ENCODE measurements around the gene BMPR1A. TPM values are rescaled to one million over a fixed set of nuclear protein-coding genes. Genes with fewer than 3 reads are reported as not detected.
"Not testable (repeated sequence)": the region's sequence is repeated elsewhere in the genome, so short reads cannot be mapped to it uniquely, and the experiment has no call there.

BMPR1A gene
- total RNA-seq, 6 experiments from 2014 or later: 41.9 to 50.5 (median 46.6) TPM

- Mint-ChIP-seq H3K9me3 (no peaks in the 10 kb centered on the region), H3K27me3 (ENCODE audit: insufficient read depth) (peaks cover 14% of the 10 kb centered on the region), H3K4me3 (no peak overlapping the region), H3K27ac (no peak overlapping the region), H3K36me3 (ENCODE audit: low read depth) (0 out of 2 replicates have a peak, but pooled peaks cover 4% of the 10 kb centered on the region), H3K4me1 (ENCODE audit: low read depth) (peaks cover 8% of the 10 kb centered on the region)
- TF ChIP-seq CTCF (IDR thresholded peaks at IDR 0.05): peak; percentile 58
- peak; percentile 34 for DNase-seq
Measured at GRCh38 chr10:86945361-86946212, 189.2 kb downstream of the BMPR1A start.

GRCh38 chr10:86946213-86947155 lies 190.1 kb downstream of the BMPR1A start:
- Mint-ChIP-seq H3K9me3 (peaks cover under 1% of the 10 kb centered on the region; the same call in 1 of the 2 replicates), H3K4me3 (no peak overlapping the region), H3K36me3 (ENCODE audit: low read depth) (0 out of 2 replicates have a peak, but pooled peaks cover 4% of the 10 kb centered on the region), H3K27ac (no peak overlapping the region), H3K27me3 (ENCODE audit: insufficient read depth) (peaks cover 14% of the 10 kb centered on the region), H3K4me1 (ENCODE audit: low read depth) (peaks cover 8% of the 10 kb centered on the region)
- DNase-seq: no peak
- TF ChIP-seq CTCF (IDR thresholded peaks at IDR 0.05): no peak

GRCh38 chr10:86947806-86948205 lies 191.4 kb downstream of the BMPR1A start:
- not testable (repeated sequence) for H3K27ac Mint-ChIP-seq; DNase-seq; H3K4me1 Mint-ChIP-seq (ENCODE audit: low read depth); H3K4me3 Mint-ChIP-seq
- peaks cover 14% of the 10 kb centered on the region for H3K9me3 Mint-ChIP-seq
- H3K36me3 Mint-ChIP-seq (ENCODE audit: low read depth): peaks cover 17% of the 10 kb centered on the region
- peaks cover 12% of the 10 kb centered on the region for H3K27me3 Mint-ChIP-seq (ENCODE audit: insufficient read depth)

- H3K4me3 Mint-ChIP-seq: no peak overlapping the region
- peaks cover 14% of the 10 kb centered on the region; the same call in 1 of the 2 replicates for H3K4me1 Mint-ChIP-seq (ENCODE audit: low read depth)
- DNase-seq: no peak
- H3K36me3 Mint-ChIP-seq (ENCODE audit: low read depth): peaks cover 14% of the 10 kb centered on the region
- no peak overlapping the region for H3K27ac Mint-ChIP-seq
- H3K27me3 Mint-ChIP-seq (ENCODE audit: insufficient read depth): peaks cover 12% of the 10 kb centered on the region
- peaks cover 16% of the 10 kb centered on the region for H3K9me3 Mint-ChIP-seq
- TF ChIP-seq CTCF (IDR thresholded peaks at IDR 0.05): no peak
Measured at GRCh38 chr10:86950349-86950748, 193.9 kb downstream of the BMPR1A start.

GRCh38 chr10:86951184-86951761 lies 194.9 kb downstream of the BMPR1A start:
- no peak for TF ChIP-seq CTCF (IDR thresholded peaks at IDR 0.05)
- Mint-ChIP-seq H3K27ac (no peak overlapping the region), H3K4me3 (no peak overlapping the region), H3K9me3 (peaks cover 16% of the 10 kb centered on the region), H3K36me3 (ENCODE audit: low read depth) (peaks cover 14% of the 10 kb centered on the region), H3K27me3 (ENCODE audit: insufficient read depth) (peaks cover 12% of the 10 kb centered on the region), H3K4me1 (ENCODE audit: low read depth) (peaks cover 14% of the 10 kb centered on the region; the same call in 1 of the 2 replicates)
- no peak for DNase-seq
